T-helper 1 cell treated with Interleukin-12 subunit alpha and Interleukin-12 subunit beta and Interleukin-4 antibody, amounts not matched to agents 30 μg/mL and 1 μg/mL, for 36 hours (primary cell): ENCODE results near the gene CLIC4.
"Not testable (repeated sequence)": the region's sequence is repeated elsewhere in the genome, so short reads cannot be mapped to it uniquely, and the experiment has no call there.

Experiments used
- H3K27ac Mint-ChIP-seq: one replicate; pipeline ENCODE4 v1.8.0; 2021; ENCODE audit warnings: mild to moderate bottlenecking, mixed read lengths
- H3K27me3 Mint-ChIP-seq: one replicate; pipeline ENCODE4 v1.8.0; 2021; ENCODE audit warnings: low read depth, mixed read lengths
- H3K36me3 Mint-ChIP-seq: one replicate; pipeline ENCODE4 v1.8.0; 2021; ENCODE audit warnings: low read depth, mixed read lengths
- H3K4me1 Mint-ChIP-seq: one replicate; pipeline ENCODE4 v1.8.0; 2021; ENCODE audit warnings: low read depth, mixed read lengths
- H3K4me3 Mint-ChIP-seq: one replicate; pipeline ENCODE4 v1.8.0; 2021; ENCODE audit warnings: mild to moderate bottlenecking, moderate library complexity, mixed read lengths
- H3K9me3 Mint-ChIP-seq: one replicate; pipeline ENCODE4 v1.8.0; 2021; ENCODE audit warnings: mixed read lengths

The CLIC4 gene

GRCh38 chr1:24744911-24745710, at the start of gene CLIC4:
CLIC4 (plus strand) TSS chr1:24745447; CDS start chr1:24745554, 107 bp downstream.
- H3K36me3 Mint-ChIP-seq: no peaks in the 10 kb centered on the region
- H3K27ac Mint-ChIP-seq: peak within 1 kb of the TSS; percentile 85
- H3K27me3 Mint-ChIP-seq: peaks cover 8% of the 10 kb centered on the region
- no peaks in the 10 kb centered on the region for H3K9me3 Mint-ChIP-seq
- H3K4me1 Mint-ChIP-seq: peaks cover 38% of the 10 kb centered on the region
- peak within 1 kb of the TSS; percentile 91 for H3K4me3 Mint-ChIP-seq

DNA sequence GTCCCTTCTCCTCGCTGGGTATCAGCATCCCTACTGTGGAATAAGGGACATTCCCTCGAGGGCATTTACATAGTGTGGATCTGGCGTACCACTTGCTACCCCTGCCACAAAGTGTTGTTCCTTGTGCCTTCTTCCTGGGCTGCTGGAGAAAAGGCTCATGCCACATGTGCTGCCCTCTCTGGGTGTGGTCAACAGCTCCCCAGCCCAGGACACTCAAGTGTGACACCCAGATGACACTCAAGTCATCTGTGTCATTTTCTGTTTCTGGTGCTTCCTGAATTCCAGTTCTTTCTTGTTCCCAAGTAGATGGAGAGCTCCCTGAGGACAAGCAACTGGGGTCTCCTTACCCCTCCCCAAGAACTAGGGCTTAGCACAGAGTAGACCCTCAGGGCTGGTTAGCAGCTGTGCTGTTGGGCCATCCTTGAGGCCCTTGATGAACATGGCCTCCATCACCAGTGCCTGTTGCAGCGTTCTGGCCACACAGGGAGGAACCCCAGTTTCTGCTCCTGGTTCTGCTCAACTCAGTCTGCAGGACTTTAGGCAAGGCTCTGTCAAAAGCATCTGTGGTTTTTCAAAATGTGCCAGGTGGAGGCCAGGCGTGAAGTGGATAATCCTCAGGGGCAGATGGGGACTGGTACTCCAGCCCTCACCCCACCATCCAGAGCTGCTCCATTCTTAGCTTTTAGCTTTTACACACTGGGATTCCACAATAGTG, 49.0 kb upstream of the CLIC4 start:
- Mint-ChIP-seq H3K27me3 (peaks cover 4% of the 10 kb centered on the region), H3K4me3 (no peak overlapping the region), H3K9me3 (no peaks in the 10 kb centered on the region), H3K27ac (no peak overlapping the region), H3K36me3 (no peaks in the 10 kb centered on the region), H3K4me1 (peaks cover 9% of the 10 kb centered on the region)

DNA sequence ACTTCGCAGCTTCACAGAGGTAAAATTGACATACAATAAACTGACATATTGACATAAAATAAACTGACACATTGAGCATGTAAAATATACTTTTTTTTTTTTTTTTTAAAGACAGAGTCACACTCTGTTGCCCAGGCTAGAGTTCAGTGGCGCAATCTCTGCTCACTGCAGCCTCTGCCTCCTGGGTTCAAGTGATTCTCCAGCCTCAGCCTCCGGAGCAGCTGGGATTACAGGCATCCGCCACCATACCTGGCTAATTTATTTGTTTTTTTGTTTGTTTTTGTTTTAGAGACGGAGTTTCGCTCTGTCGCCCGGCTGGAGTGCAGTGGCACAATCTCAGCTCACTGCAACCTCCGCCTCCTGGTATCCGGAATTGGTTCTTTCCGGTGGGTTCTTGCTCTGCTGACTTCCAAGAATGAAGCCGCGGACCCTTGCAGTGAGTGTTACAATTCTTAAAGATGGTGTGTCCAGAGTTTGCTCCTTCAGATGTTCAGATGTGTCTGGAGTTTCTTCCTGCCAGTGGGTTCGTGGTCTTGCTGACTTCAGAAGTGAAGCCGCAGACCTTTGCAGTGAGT, 48.4 kb upstream of the CLIC4 start:
- H3K9me3 Mint-ChIP-seq: no peaks in the 10 kb centered on the region
- no peaks in the 10 kb centered on the region for H3K36me3 Mint-ChIP-seq
- H3K4me1 Mint-ChIP-seq: peaks cover 9% of the 10 kb centered on the region
- H3K4me3 Mint-ChIP-seq: no peak overlapping the region
- H3K27me3 Mint-ChIP-seq: peaks cover 4% of the 10 kb centered on the region
- no peak overlapping the region for H3K27ac Mint-ChIP-seq

GRCh38 chr1:24697453-24698001, 47.7 kb upstream of the CLIC4 start:
- H3K9me3 Mint-ChIP-seq, H3K4me1 Mint-ChIP-seq, H3K4me3 Mint-ChIP-seq, H3K27ac Mint-ChIP-seq, H3K36me3 Mint-ChIP-seq, H3K27me3 Mint-ChIP-seq: not testable (repeated sequence)

- not testable (repeated sequence) for H3K9me3 Mint-ChIP-seq, H3K27ac Mint-ChIP-seq, H3K4me1 Mint-ChIP-seq, H3K36me3 Mint-ChIP-seq, H3K4me3 Mint-ChIP-seq, H3K27me3 Mint-ChIP-seq
These were observed 46.9 kb upstream of the CLIC4 start for GRCh38 chr1:24698326-24698725.

GRCh38 chr1:24699628-24700027, 45.6 kb upstream of the CLIC4 start:
- Mint-ChIP-seq H3K4me1 (peaks cover 8% of the 10 kb centered on the region), H3K4me3 (no peak overlapping the region), H3K36me3 (no peaks in the 10 kb centered on the region), H3K27me3 (no peaks in the 10 kb centered on the region), H3K9me3 (no peaks in the 10 kb centered on the region), H3K27ac (no peak overlapping the region)

DNA sequence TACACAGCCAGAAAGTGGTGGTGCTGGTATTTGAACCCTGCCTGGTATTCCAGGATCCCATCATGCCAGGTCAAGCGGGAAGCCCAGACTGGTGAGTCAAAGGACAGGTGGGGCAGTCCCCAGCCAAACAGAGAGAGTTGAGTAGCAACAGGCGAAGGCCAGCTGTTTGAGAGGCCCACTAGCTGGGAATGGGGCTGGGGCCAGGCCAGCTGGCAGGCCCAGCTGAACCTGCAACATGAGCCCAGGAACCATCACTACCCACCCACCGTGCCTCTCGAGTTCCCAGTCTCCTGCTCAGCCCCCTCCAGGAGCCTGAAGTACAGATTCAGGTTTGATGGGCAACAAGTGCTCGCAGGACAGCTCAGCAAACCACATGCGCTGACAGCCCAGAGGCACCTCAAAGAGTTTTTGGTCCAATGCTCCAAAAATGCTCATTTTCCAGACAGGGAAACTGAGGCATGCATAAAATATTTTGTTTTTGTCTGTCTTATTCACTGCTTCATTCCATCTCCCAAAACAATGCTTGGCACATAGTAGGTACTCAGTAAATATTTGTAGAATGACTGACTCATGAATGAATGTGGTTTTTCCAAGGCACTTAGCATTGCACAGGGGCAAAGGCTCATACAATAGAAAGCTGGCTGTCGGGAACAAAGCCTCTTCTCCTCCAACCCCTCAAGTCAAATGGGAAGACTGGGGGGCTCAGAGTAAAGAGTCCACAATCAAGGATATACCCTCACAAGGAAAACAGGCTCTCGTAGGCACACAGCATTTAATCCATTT, 42.5 kb upstream of the CLIC4 start:
- Mint-ChIP-seq H3K4me1 (peaks cover 7% of the 10 kb centered on the region), H3K27ac (no peak overlapping the region), H3K27me3 (no peaks in the 10 kb centered on the region), H3K9me3 (no peaks in the 10 kb centered on the region), H3K36me3 (no peaks in the 10 kb centered on the region), H3K4me3 (no peak overlapping the region)

- Mint-ChIP-seq H3K27ac (peak overlapping the region; percentile 49), H3K27me3 (no peaks in the 10 kb centered on the region), H3K36me3 (no peaks in the 10 kb centered on the region), H3K4me1 (peaks cover 13% of the 10 kb centered on the region), H3K4me3 (no peak overlapping the region), H3K9me3 (no peaks in the 10 kb centered on the region)
These were observed 40.6 kb upstream of the CLIC4 start for GRCh38 chr1:24704411-24705259.

- peak overlapping the region; percentile 46 for H3K27ac Mint-ChIP-seq
- no peaks in the 10 kb centered on the region for H3K36me3 Mint-ChIP-seq
- H3K27me3 Mint-ChIP-seq: no peaks in the 10 kb centered on the region
- H3K4me3 Mint-ChIP-seq: peak overlapping the region; percentile 26
- H3K4me1 Mint-ChIP-seq: peaks cover 21% of the 10 kb centered on the region
- H3K9me3 Mint-ChIP-seq: no peaks in the 10 kb centered on the region
These were observed 39.8 kb upstream of the CLIC4 start for GRCh38 chr1:24705260-24706073.

DNA sequence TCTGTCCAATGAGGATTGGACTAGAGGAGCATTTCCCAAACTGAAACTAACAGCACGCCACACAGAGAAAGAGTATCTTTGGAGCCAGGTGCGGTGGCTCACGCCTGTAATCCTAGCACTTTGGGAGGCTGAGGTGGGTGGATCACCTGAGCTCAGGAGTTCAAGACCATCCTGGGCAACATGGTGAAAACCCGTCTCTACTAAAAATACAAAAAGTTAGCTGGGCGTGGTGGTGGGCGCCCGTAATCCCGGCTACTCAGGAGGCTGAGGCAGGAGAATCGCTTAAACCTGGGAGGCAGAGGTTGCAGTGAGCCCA, 39.2 kb upstream of the CLIC4 start:
- not testable (repeated sequence) for H3K27ac Mint-ChIP-seq, H3K36me3 Mint-ChIP-seq, H3K27me3 Mint-ChIP-seq, H3K4me3 Mint-ChIP-seq, H3K9me3 Mint-ChIP-seq
- H3K4me1 Mint-ChIP-seq: peaks cover 21% of the 10 kb centered on the region

GRCh38 chr1:24707687-24708086, 37.6 kb upstream of the CLIC4 start:
- no peaks in the 10 kb centered on the region for H3K36me3 Mint-ChIP-seq
- H3K4me3 Mint-ChIP-seq: no peak overlapping the region
- no peaks in the 10 kb centered on the region for H3K27me3 Mint-ChIP-seq
- H3K9me3 Mint-ChIP-seq: no peaks in the 10 kb centered on the region
- no peak overlapping the region for H3K27ac Mint-ChIP-seq
- peaks cover 21% of the 10 kb centered on the region for H3K4me1 Mint-ChIP-seq

GRCh38 chr1:24708938-24709337, 36.3 kb upstream of the CLIC4 start:
- Mint-ChIP-seq H3K27ac (peak overlapping the region; percentile 36), H3K36me3 (no peaks in the 10 kb centered on the region), H3K9me3 (no peaks in the 10 kb centered on the region), H3K4me3 (no peak overlapping the region), H3K27me3 (no peaks in the 10 kb centered on the region), H3K4me1 (peaks cover 21% of the 10 kb centered on the region)

DNA sequence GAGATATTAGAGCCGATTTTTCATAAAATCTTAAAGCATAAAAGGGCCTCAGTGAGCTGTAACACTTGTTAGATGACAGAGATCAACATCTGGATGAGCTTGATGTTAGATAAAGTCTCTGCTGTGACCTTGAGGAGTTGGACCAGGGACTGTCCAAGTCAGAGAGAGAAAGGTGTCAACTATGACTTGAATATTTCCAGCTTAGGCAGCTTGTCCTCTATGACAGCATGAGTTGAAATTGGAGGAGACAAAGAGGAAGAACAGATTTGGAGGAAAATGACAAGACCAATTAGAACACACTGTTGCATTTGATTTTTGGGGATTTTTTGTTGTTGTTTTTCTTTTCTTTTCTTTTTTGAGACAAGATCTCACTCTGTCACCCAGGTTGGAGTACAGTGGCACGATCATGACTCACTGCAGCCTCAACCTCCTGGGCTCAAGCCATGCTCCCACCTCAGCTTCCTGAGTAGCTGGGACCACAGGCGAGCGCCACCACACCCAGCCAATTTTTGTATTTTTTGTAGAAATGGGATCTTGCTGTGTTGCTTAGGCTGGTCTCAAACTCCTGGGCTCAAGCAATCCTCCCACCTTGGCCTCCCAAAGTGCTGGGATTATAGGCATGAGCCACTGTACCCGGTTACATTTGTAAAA, 35.3 kb upstream of the CLIC4 start:
- Mint-ChIP-seq H3K27me3 (no peaks in the 10 kb centered on the region), H3K9me3 (no peaks in the 10 kb centered on the region), H3K4me1 (peaks cover 19% of the 10 kb centered on the region), H3K4me3 (no peak overlapping the region), H3K27ac (peak overlapping the region; percentile 86), H3K36me3 (no peaks in the 10 kb centered on the region)
